HG03139 (cell line): ENCODE results near the gene CD274.
"Not testable (repeated sequence)": the region's sequence is repeated elsewhere in the genome, so short reads cannot be mapped to it uniquely, and the experiment has no call there.

Source experiments
- ATAC-seq: cut with Tn5 transposase; IDR thresholded peaks from one replicate; pipeline ENCODE4 v1.9.1; 2021; ENCODE audit not compliant: unreplicated experiment

The CD274 gene

GRCh38 chr9:5493679-5494511, 43.6 kb downstream of the CD274 start:
- peak; percentile 72 for ATAC-seq

GRCh38 chr9:5494765-5495164, 44.4 kb downstream of the CD274 start:
- ATAC-seq: not testable (repeated sequence)

GRCh38 chr9:5499157-5499556, 48.8 kb downstream of the CD274 start:
- no peak for ATAC-seq

GRCh38 chr9:5499889-5500398, 49.6 kb downstream of the CD274 start:
- no peak for ATAC-seq

- ATAC-seq: no peak
Measured at GRCh38 chr9:5500441-5501235, 50.3 kb downstream of the CD274 start.

- ATAC-seq: no peak
Measured at GRCh38 chr9:5502553-5502952, 52.2 kb downstream of the CD274 start.

GRCh38 chr9:5509573-5509972, 59.2 kb downstream of the CD274 start:
- ATAC-seq: no peak

GRCh38 chr9:5510360-5510931, 60.1 kb downstream of the CD274 start, which contains the start of gene PDCD1LG2:
Gene PDCD1LG2 (plus strand): TSS chr9:5510531. CDS start chr9:5522547, 12,016 bp downstream.
- ATAC-seq: peak; percentile 70

GRCh38 chr9:5510989-5511388, 60.6 kb downstream of the CD274 start:
- no peak for ATAC-seq

- no peak for ATAC-seq
Measured at GRCh38 chr9:5511476-5511875, 61.1 kb downstream of the CD274 start.

- no peak for ATAC-seq
Measured at GRCh38 chr9:5511935-5512580, 61.7 kb downstream of the CD274 start.

GRCh38 chr9:5512658-5513452, 62.5 kb downstream of the CD274 start:
- no peak for ATAC-seq

- no peak for ATAC-seq
Measured at GRCh38 chr9:5513966-5514616, 63.7 kb downstream of the CD274 start.

- no peak for ATAC-seq
Measured at GRCh38 chr9:5514617-5515260, 64.4 kb downstream of the CD274 start.

- ATAC-seq: no peak
Measured at GRCh38 chr9:5515261-5515650, 64.9 kb downstream of the CD274 start.

GRCh38 chr9:5516453-5517220, 66.3 kb downstream of the CD274 start:
- no peak for ATAC-seq

- ATAC-seq: no peak
Measured at GRCh38 chr9:5518171-5518936, 68.0 kb downstream of the CD274 start.

GRCh38 chr9:5518937-5519319, 68.6 kb downstream of the CD274 start:
- ATAC-seq: no peak
